GM12878 (cell line): ENCODE data around the gene CCN6. TPM values are rescaled to one million over a fixed set of nuclear protein-coding genes. Genes with fewer than 3 reads are reported as not detected.

Experiments used
- ATAC-seq: fragments of 200-7000 bp; cut with Tn5 transposase; 3 replicates; pipeline ENCODE4 v1.9.1; 2020; ENCODE audit warnings: mild to moderate bottlenecking, moderate library complexity
- BruUV-seq: library from RNA; stranded (reverse); fragments of 400-500 nt; replicated peaks from 2 replicates; lab custom pipeline; 2021; lab: Mats Ljungman, UMichigan
- CTCF ChIA-PET: fragments of 300-600 bp; sonication (Branson Sonifier 250); formaldehyde crosslinking; extraction: SDS; loops from one replicate; lab custom pipeline; 2021; ENCODE audit warnings: inconsistent platforms; lab: Yijun Ruan, JAX
- POLR2A ChIA-PET: fragments of 350-600 bp; formaldehyde crosslinking; extraction: SDS; loops from one replicate; lab custom pipeline; 2021; ENCODE audit warnings: inconsistent platforms; lab: Charles Lee
- RAD21 ChIA-PET: fragments of 300-600 bp; sonication (Branson Sonifier 250); formaldehyde crosslinking; loops from one replicate; lab custom pipeline; 2023; ENCODE audit warnings: antibody characterized with exemption; ENCODE audit not compliant: unreplicated experiment; lab: Charles Lee
- SMC1A ChIA-PET: fragments of 300-600 bp; sonication (Branson Sonifier 250); formaldehyde crosslinking; loops from one replicate; lab custom pipeline; 2023; ENCODE audit not compliant: unreplicated experiment, uncharacterized antibody; lab: Charles Lee
- DNase-seq: peaks from one replicate; pipeline ENCODE4 v3.0.0-alpha.2; 2011; ENCODE audit warnings: low read depth, low spot score
- FAIRE-seq: peaks from 3 replicates; lab custom pipeline; 2011; peaks lifted over from hg19 to GRCh38; lab: Jason Lieb, UNC
- H2AFZ ChIP-seq: 2 replicates; pipeline ENCODE4 v1.6.0; 2011; ENCODE audit warnings: low read depth, low read length, control low read depth; ENCODE audit not compliant: control insufficient read depth
- H3K27ac ChIP-seq: 2 replicates; pipeline ENCODE4 v1.5.1; 2011; ENCODE audit warnings: control low read depth; ENCODE audit not compliant: control insufficient read depth, insufficient read depth
- H3K27me3 ChIP-seq, 2 experiments: replicated peaks in 1 of 2; 2 replicates each; pipeline versions ENCODE4 v1.6.0 to v1.6.1; 2011; ENCODE audit warnings: low read length in 1 of 2; ENCODE audit not compliant: control insufficient read depth in 2 of 2, insufficient read depth in 2 of 2
- H3K36me3 ChIP-seq, 2 experiments: 2 replicates each; pipeline ENCODE4 v1.5.1; 2011; ENCODE audit warnings: low read length in 1 of 2; ENCODE audit not compliant: control insufficient read depth in 2 of 2, insufficient read depth in 2 of 2
- H3K4me1 ChIP-seq: 2 replicates; pipeline ENCODE4 v1.6.1; 2011; ENCODE audit warnings: mild to moderate bottlenecking, low read length, moderate library complexity, mixed read lengths; ENCODE audit not compliant: control insufficient read depth, insufficient read depth
- H3K4me2 ChIP-seq: 2 replicates; pipeline ENCODE4 v1.6.0; 2011; ENCODE audit warnings: control low read depth; ENCODE audit not compliant: control insufficient read depth, insufficient read depth
- H3K4me3 ChIP-seq: fragments of 200-600 bp; sonication (generic); 2 replicates; pipeline ENCODE4 v1.5.1; 2016
- H3K79me2 ChIP-seq: 2 replicates; pipeline ENCODE4 v1.6.0; 2011; ENCODE audit warnings: low read length; ENCODE audit not compliant: control insufficient read depth, insufficient read depth
- H3K9ac ChIP-seq: 2 replicates; pipeline ENCODE4 v1.8.0; 2011; ENCODE audit warnings: low read length, control low read depth, mixed read lengths; ENCODE audit not compliant: control insufficient read depth, insufficient read depth
- H3K9me3 ChIP-seq: replicated peaks from 3 replicates; pipeline ENCODE4 v1.5.1; 2011; ENCODE audit warnings: mild to moderate bottlenecking, low read length; ENCODE audit not compliant: control insufficient read depth, insufficient read depth
- H4K20me1 ChIP-seq: 2 replicates; pipeline ENCODE4 v1.6.0; 2011; ENCODE audit not compliant: control insufficient read depth, insufficient read depth
- BCLAF1 ChIP-seq: fragments of 450-650 bp; IDR thresholded peaks from 2 replicates; pipeline ENCODE4 v1.6.1; 2017; ENCODE audit warnings: antibody characterized with exemption, mild to moderate bottlenecking, moderate library complexity
- CBFB ChIP-seq: IDR thresholded peaks from 2 replicates; pipeline ENCODE4 v1.6.1; 2016; ENCODE audit warnings: antibody characterized with exemption, low read depth
- CHD4 ChIP-seq: fragments of 200-600 bp; sonication (generic); IDR thresholded peaks from 2 replicates; pipeline ENCODE4 v1.6.1; 2016; ENCODE audit warnings: mild to moderate bottlenecking
- EZH2 ChIP-seq: IDR thresholded peaks from 2 replicates; pipeline ENCODE4 v1.6.1; 2012; ENCODE audit warnings: low read depth, mild to moderate bottlenecking, control low read depth, inconsistent platforms, low read length, borderline replicate concordance; ENCODE audit not compliant: control insufficient read depth
- FOXK2 ChIP-seq: fragments of 450-650 bp; IDR thresholded peaks from 2 replicates; pipeline ENCODE4 v1.6.1; 2017; ENCODE audit warnings: mild to moderate bottlenecking, moderate library complexity
- IKZF2 ChIP-seq, 2 experiments: fragments of 450-650 bp; IDR thresholded peaks; 2 replicates each; pipeline ENCODE4 v1.6.1; 2017; ENCODE audit warnings: mild to moderate bottlenecking in 2 of 2, moderate library complexity in 2 of 2
- NR2C1 ChIP-seq: fragments of 450-650 bp; IDR thresholded peaks from 2 replicates; pipeline ENCODE4 v1.6.1; 2017; ENCODE audit warnings: antibody characterized with exemption, mild to moderate bottlenecking, moderate library complexity
- NR2F1 ChIP-seq: fragments of 450-650 bp; conservative IDR thresholded peaks from 2 replicates; pipeline ENCODE4 v1.6.1; 2017; ENCODE audit warnings: mild to moderate bottlenecking
- RUNX3 ChIP-seq: IDR thresholded peaks from 2 replicates; pipeline ENCODE4 v1.6.1; 2012; ENCODE audit warnings: low read length, inconsistent platforms
- SIX5 ChIP-seq: IDR thresholded peaks from 2 replicates; pipeline ENCODE4 v1.6.1; 2011; ENCODE audit warnings: mild to moderate bottlenecking, low read depth, low read length, moderate library complexity; ENCODE audit not compliant: severe bottlenecking
- SRF ChIP-seq, 2 experiments: IDR thresholded peaks; 2 replicates each; pipeline ENCODE4 v1.6.1; 2011; ENCODE audit warnings: low read depth in 2 of 2, low read length in 2 of 2, mild to moderate bottlenecking in 1 of 2, moderate library complexity in 1 of 2
- WGBS: methylation state at CpG from one replicate; pipeline ENCODE4 v1.1.6; 2016; ENCODE audit warnings: low lambda C conversion rate; ENCODE audit not compliant: insufficient replicate concordance, insufficient coverage; ENCODE audit errors: missing lambda C conversion rate; 5-methylcytosine and 5-hydroxymethylcytosine counted together
- in situ Hi-C: fragments of 300-500 bp; cut with MboI; formaldehyde crosslinking; loops from 9 replicates; pipeline ENCODE4 v1.14.3; 2018; ENCODE audit warnings: mixed read lengths
- intact Hi-C: fragments of 100-400 bp; cut with micrococcal nuclease; formaldehyde crosslinking; loops from one replicate; pipeline ENCODE4 v1.14.2; 2022; ENCODE audit not compliant: unreplicated experiment
- polyA plus RNA-seq, 11 experiments: library from polyadenylated mRNA; depleted of rRNA in 4 of 11; unstranded in 6 of 11; stranded (reverse) in 5 of 11; fragments of >200 nt; fragmentation: Nextera tagmentation in 4 of 11; fragmentation: Illumina TruSeq in 1 of 11; extraction: Ambion mirVana in 4 of 11; extraction: Trizol in 1 of 11; gene quantifications; 1 replicate in 1 of 11; 2 replicates in 10 of 11; pipeline versions ENCODE4 v1.2.1 to v1.2.3, GENCODE V29; 2011 to 2016; ENCODE audit warnings: inconsistent platforms in 2 of 11, missing spikeins in 2 of 11, low read depth in 1 of 11
- total RNA-seq, 4 experiments: library from RNA; depleted of rRNA in 3 of 4; stranded (reverse); fragments of >200 nt in 3 of 4; fragmentation: Illumina TruSeq in 1 of 4; extraction: Trizol in 1 of 4; gene quantifications; 2 replicates each; pipeline versions ENCODE4 v1.2.1 to v1.2.3, GENCODE V29; 2013 to 2021

Gene CCN6
- total and polyA plus RNA-seq, 10 of the 15 experiments (the other 5 are each of a cell fraction or from before 2014, with no cell fraction given), result 0.05 to 0.24 (median 0.19) TPM; not detected in 5

- H3K4me2 ChIP-seq, result no peak overlapping the region
- H3K9me3 ChIP-seq, result no peaks in the 10 kb centered on the region; the same call in 2 of the 3 replicates
- H3K9ac ChIP-seq, result no peak overlapping the region
- ChIA-PET RAD21 (interaction anchor here (2.5 kb wide), 1 partner anchor 9 kb away, joined by 13 read pairs; no protein-coding TSS in a partner anchor), SMC1A (interaction anchor here (1.6 to 3.9 kb wide), 3 partner anchors 11 to 16 kb away, joined by 5 to 29 read pairs (median 11); no protein-coding TSS in a partner anchor), CTCF (interaction anchor here (0.7 to 4.3 kb wide), 7 partner anchors 8 to 202 kb away, joined by 3 to 78 read pairs (median 4); no protein-coding TSS in a partner anchor), POLR2A (interaction anchor here (2.6 kb wide), 1 partner anchor 11 kb away, joined by 14 read pairs; no protein-coding TSS in a partner anchor)
- FAIRE-seq (no peak), DNase-seq (no peak), ATAC-seq (no peak)
- H3K27ac ChIP-seq, result no peak overlapping the region
- WGBS, result 45% methylated on average over 4 of the region's 4 CpGs
- H3K27me3 ChIP-seq, result no peaks in the 10 kb centered on the region
- H3K4me1 ChIP-seq, result peaks cover 8% of the 10 kb centered on the region; the same call in 1 of the 2 replicates
- intact Hi-C loops (no loop called here), in situ Hi-C loops (no loop called here)
- 0 out of 2 replicates have a peak, but pooled peaks have one; percentile 9 for TF ChIP-seq NR2C1
- TF ChIP-seq SIX5, result no peak
- TF ChIP-seq NR2F1, result 0 out of 2 replicates have a peak, but pooled peaks have one; percentile 27
- TF ChIP-seq FOXK2, result no peak
- H2AFZ ChIP-seq, result no peak overlapping the region
- H3K36me3 ChIP-seq, result no peaks in the 10 kb centered on the region
- H3K4me3 ChIP-seq, result no peak overlapping the region
- BruUV-seq, result no TSS peak
- H4K20me1 ChIP-seq, result no peaks in the 10 kb centered on the region
- H3K79me2 ChIP-seq, result no peaks in the 10 kb centered on the region
Observed at GRCh38 chr6:112026933-112027332, 27.0 kb upstream of the CCN6 start.

- peak overlapping the region; percentile 12; the same call in 1 of the 2 replicates for H3K4me2 ChIP-seq
- POLR2A ChIA-PET, result interaction anchor here (0.7 to 2.6 kb wide), 3 partner anchors 9 to 354 kb away, joined by 3 to 14 read pairs (median 4); no protein-coding TSS in a partner anchor
- no TSS peak for BruUV-seq
- no peak for TF ChIP-seq BCLAF1
- peak in 1 of 2 experiments; percentile 38; a peak in 1 of 4 replicates for TF ChIP-seq IKZF2 (IDR thresholded peaks at IDR 0.05)
- 0 out of 4 replicates have a peak, but pooled peaks of 1 of the 2 experiments have one; percentile 5 for TF ChIP-seq SRF (IDR thresholded peaks at IDR 0.05; ENCODE audit: low read depth in 2 of 2, low read length in 2 of 2)
- TF ChIP-seq RUNX3, result peak; percentile 91
- no peak for TF ChIP-seq CHD4
- no peak for TF ChIP-seq NR2C1
- peak; percentile 64; the same call in 1 of the 2 replicates for TF ChIP-seq EZH2
- peak; percentile 34; the same call in 1 of the 2 replicates for TF ChIP-seq CBFB
Observed at GRCh38 chr6:112027942-112028674, 25.8 kb upstream of the CCN6 start.

More at GRCh38 chr6:112027942-112028674, 25.8 kb upstream of the CCN6 start:
- intact Hi-C loops, result no loop called here
- no peak for FAIRE-seq
- H3K9ac ChIP-seq, result no peak overlapping the region
- in situ Hi-C loops, result no loop called here
- no peak overlapping the region for H3K27ac ChIP-seq
- ATAC-seq, result peak; percentile 83
- H3K4me1 ChIP-seq, result peaks cover 8% of the 10 kb centered on the region; the same call in 1 of the 2 replicates
- H3K9me3 ChIP-seq, result no peaks in the 10 kb centered on the region; the same call in 2 of the 3 replicates
- no peaks in the 10 kb centered on the region for H3K79me2 ChIP-seq
- H3K36me3 ChIP-seq, result no peaks in the 10 kb centered on the region
- ChIA-PET CTCF (interaction anchor here (0.6 to 4.3 kb wide), 28 partner anchors 9 to 333 kb away, joined by 3 to 78 read pairs (median 4); partner anchors contain the start of genes FAM229B, FYN and TUBE1), RAD21 (interaction anchor here (0.9 to 2.5 kb wide), 6 partner anchors 11 to 318 kb away, joined by 3 to 13 read pairs (median 4); no protein-coding TSS in a partner anchor), SMC1A (interaction anchor here (1.2 to 3.9 kb wide), 8 partner anchors 12 to 318 kb away, joined by 3 to 29 read pairs (median 8); partner anchors contain the start of gene FYN)
- peak overlapping the region; percentile 43 for H2AFZ ChIP-seq
- H4K20me1 ChIP-seq, result no peaks in the 10 kb centered on the region
- no peak overlapping the region for H3K4me3 ChIP-seq
- no peaks in the 10 kb centered on the region for H3K27me3 ChIP-seq
- 30% methylated on average over 3 of the region's 3 CpGs for whole genome bisulfite sequencing
- DNase-seq, result no peak
